ENCODE data around the gene OR10G7. TPM values are rescaled to one million over a fixed set of nuclear protein-coding genes. Genes with fewer than 3 reads are reported as not detected.
A peak's percentile ranks its signal among the peaks of the same experiment; 100 is the strongest.

Gene OR10G7
- total RNA-seq = not detected

DNA sequence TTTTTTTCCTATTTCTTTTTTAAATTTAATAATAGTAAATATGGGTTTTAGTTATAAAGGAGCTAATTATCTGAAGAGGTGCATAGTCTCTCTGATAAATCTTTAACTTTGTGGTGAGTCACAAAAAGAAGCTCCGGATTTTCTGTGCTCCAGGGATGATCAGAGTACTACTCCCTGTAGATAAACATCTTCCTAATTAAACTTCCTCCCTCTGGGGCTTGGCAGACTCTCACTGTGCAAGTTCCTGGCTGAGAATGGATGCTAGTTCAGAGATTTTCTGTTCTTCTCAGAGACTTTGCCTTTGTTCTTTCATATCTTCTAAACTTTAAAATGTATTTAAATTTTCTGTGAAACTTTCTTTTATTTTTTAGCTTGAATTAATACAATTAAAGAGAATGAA is at the start of gene OR10G7:
Gene OR10G7 (minus strand): TSS at position 72 of the 400 bp plus-strand sequence. CDS start 2,324 bp downstream, outside the sequence.
- Mint-ChIP-seq H3K9me3 (no peaks in the 10 kb centered on the region), H3K4me1 (ENCODE audit: low read depth) (no peaks in the 10 kb centered on the region), H3K36me3 (no peaks in the 10 kb centered on the region), H3K27me3 (peaks cover 1% of the 10 kb centered on the region), H3K4me3 (no peak within 1 kb of the TSS), H3K27ac (no peak within 1 kb of the TSS)
- intact Hi-C loops (cut with micrococcal nuclease) = no loop called here
- ChIA-PET CTCF (no interaction called here), POLR2A (no interaction called here)
- DNase-seq = no peak

DNA sequence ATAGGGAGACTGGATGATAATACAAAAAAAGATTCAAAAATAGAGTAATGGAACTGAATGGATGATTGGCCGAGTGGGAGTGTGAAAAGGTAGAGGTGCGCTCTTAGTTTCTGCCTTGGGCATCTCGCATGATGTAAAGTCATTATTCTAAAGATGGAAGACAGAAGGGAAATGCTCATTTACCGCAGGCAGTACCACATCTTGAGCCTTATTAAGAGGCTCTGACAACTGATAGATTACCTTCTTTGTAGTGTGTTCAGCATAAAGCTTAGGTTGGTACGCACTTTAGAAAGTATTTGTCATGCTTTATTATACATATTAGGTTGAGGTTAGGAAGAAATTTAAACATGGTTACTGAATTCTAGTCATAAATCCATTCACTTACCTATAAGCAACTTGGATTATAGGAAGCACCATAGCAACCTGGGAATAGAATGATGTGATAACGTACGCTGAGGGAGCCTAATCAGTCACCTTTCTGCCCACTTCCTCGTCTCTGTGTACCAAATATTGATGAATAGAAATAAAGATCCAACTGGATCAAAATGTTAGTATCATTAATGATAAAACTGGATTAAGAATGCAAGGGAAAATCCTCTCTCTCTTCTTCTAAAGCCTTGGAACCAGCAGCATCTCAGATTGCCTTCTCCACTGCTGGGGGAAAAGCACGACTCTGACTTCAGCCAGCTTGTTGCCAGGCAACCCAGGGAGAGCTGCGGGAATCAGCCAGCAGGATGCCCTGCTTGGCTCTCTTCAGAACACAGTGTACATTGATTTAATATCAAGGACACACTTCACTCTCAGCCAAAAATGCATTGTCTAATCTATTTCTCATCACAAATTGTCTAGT is 45.1 kb upstream of the OR10G7 start:
- intact Hi-C loops (cut with micrococcal nuclease) = no loop called here
- no peaks in the 10 kb centered on the region for H3K9me3 Mint-ChIP-seq
- no peaks in the 10 kb centered on the region for H3K36me3 Mint-ChIP-seq
- H3K4me1 Mint-ChIP-seq (ENCODE audit: low read depth) = no peaks in the 10 kb centered on the region
- no peak overlapping the region for H3K27ac Mint-ChIP-seq
- DNase-seq = no peak
- ChIA-PET CTCF (interaction anchor here (1.9 kb wide), 1 partner anchor 15 kb away, joined by 6 read pairs; no protein-coding TSS in a partner anchor), POLR2A (no interaction called here)
- H3K27me3 Mint-ChIP-seq = peaks cover 11% of the 10 kb centered on the region
- no peak overlapping the region for H3K4me3 Mint-ChIP-seq

- Mint-ChIP-seq H3K36me3 (no peaks in the 10 kb centered on the region), H3K27me3 (peaks cover 11% of the 10 kb centered on the region), H3K27ac (no peak overlapping the region), H3K4me1 (ENCODE audit: low read depth) (no peaks in the 10 kb centered on the region), H3K4me3 (no peak overlapping the region), H3K9me3 (no peaks in the 10 kb centered on the region)
- ChIA-PET POLR2A (no interaction called here), CTCF (interaction anchor here (1.9 kb wide), 1 partner anchor 14 kb away, joined by 6 read pairs; no protein-coding TSS in a partner anchor)
- no peak for DNase-seq
- intact Hi-C loops (cut with micrococcal nuclease) = no loop called here
Measured at GRCh38 chr11:124085583-124085982, 44.5 kb upstream of the OR10G7 start.

- Mint-ChIP-seq H3K36me3 (no peaks in the 10 kb centered on the region), H3K4me3 (no peak overlapping the region), H3K4me1 (ENCODE audit: low read depth) (no peaks in the 10 kb centered on the region), H3K27me3 (peaks cover 20% of the 10 kb centered on the region), H3K9me3 (no peaks in the 10 kb centered on the region), H3K27ac (no peak overlapping the region)
- ChIA-PET CTCF (interaction anchor here (1.4 to 1.7 kb wide), 2 partner anchors 11 to 13 kb away, joined by 4 to 10 read pairs; no protein-coding TSS in a partner anchor), POLR2A (no interaction called here)
- DNase-seq = no peak
- intact Hi-C loops (cut with micrococcal nuclease) = no loop called here
Measured at GRCh38 chr11:124082371-124082770, 41.2 kb upstream of the OR10G7 start.

GRCh38 chr11:124081483-124081882 is 40.4 kb upstream of the OR10G7 start:
- no peaks in the 10 kb centered on the region for H3K9me3 Mint-ChIP-seq
- no peak overlapping the region for H3K4me3 Mint-ChIP-seq
- ChIA-PET CTCF (interaction anchor here (1.4 to 1.7 kb wide), 2 partner anchors 10 to 12 kb away, joined by 4 to 10 read pairs; no protein-coding TSS in a partner anchor), POLR2A (no interaction called here)
- intact Hi-C loops (cut with micrococcal nuclease) = no loop called here
- peaks cover 3% of the 10 kb centered on the region for H3K4me1 Mint-ChIP-seq (ENCODE audit: low read depth)
- DNase-seq = no peak
- no peak overlapping the region for H3K27ac Mint-ChIP-seq
- no peaks in the 10 kb centered on the region for H3K36me3 Mint-ChIP-seq
- peaks cover 25% of the 10 kb centered on the region for H3K27me3 Mint-ChIP-seq

DNA sequence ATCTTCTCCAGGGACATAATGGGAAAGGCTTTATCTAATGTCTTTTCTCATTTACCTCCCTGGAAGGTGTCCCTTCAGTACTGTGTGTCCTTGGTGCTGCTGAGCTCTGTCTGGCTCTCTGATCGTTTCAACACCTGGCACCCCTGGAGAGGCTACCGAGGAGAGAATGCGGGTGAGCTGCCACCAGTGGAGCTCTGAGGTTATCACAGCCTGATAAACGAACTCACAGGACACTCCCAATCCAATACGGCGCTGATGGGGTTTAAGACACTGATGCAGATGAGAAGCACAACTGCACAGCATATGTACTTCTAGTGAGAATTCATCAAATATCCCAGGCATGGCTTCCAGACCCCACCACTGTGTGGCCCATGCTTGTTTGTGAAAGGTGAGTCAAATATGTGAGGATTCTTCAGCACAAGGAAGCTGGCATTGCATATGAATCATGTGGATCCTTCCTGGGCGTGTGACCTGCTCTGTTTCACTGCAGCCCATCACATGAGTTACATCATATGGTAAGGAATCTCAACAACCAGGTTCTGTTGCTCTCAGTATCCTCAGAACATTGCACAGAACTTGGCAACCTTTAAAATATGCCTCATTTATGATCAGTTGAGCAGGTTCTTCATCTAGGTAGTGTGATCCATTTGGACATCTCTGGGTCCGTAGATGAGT is 39.3 kb upstream of the OR10G7 start:
- Mint-ChIP-seq H3K4me1 (ENCODE audit: low read depth) (peaks cover 8% of the 10 kb centered on the region), H3K36me3 (no peaks in the 10 kb centered on the region), H3K4me3 (no peak overlapping the region), H3K27me3 (peaks cover 26% of the 10 kb centered on the region), H3K27ac (no peak overlapping the region), H3K9me3 (no peaks in the 10 kb centered on the region)
- intact Hi-C loops (cut with micrococcal nuclease) = no loop called here
- POLR2A ChIA-PET = no interaction called here
- DNase-seq = no peak
- CTCF ChIA-PET = interaction anchor here (1.3 to 1.5 kb wide), 2 partner anchors 9 to 12 kb away, joined by 3 to 8 read pairs; no protein-coding TSS in a partner anchor

DNA sequence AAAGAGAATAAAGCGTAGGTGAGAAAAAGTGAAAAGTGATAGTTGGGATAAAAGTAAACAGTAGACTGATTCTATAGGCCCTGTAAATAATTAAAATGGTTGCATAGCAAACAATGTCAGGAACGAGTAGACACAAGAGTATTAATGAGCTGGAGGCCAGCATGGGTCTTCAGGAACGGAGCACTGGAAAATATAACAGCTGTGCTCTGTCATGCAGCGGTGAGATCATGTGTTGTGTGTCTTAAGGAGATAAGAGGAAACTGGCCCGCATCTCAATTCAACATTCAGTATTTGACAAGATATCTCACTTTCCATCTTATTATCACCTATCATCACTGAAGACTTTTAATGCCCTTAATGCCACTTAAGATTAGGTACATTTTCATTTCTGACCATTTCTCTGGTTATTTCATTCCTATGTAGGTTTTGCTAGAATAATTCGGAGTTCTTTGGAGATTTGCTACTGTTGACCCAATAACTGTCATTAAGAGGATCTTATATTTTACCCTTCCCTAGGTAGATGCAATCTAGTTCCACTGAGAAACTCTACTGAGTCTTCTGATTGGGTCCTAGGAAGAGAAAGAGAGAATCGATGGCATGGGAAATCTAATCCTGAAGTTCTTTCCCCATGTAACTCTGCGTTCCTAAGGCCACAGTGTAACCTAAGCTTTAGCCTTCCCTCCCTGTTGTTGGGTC is 38.7 kb upstream of the OR10G7 start:
- intact Hi-C loops (cut with micrococcal nuclease) = no loop called here
- Mint-ChIP-seq H3K36me3 (no peaks in the 10 kb centered on the region), H3K4me1 (ENCODE audit: low read depth) (peaks cover 8% of the 10 kb centered on the region), H3K27me3 (peaks cover 26% of the 10 kb centered on the region), H3K4me3 (no peak overlapping the region), H3K27ac (no peak overlapping the region), H3K9me3 (no peaks in the 10 kb centered on the region)
- no peak for DNase-seq
- ChIA-PET POLR2A (no interaction called here), CTCF (interaction anchor here (1.3 to 1.5 kb wide), 2 partner anchors 8 to 11 kb away, joined by 3 to 8 read pairs; no protein-coding TSS in a partner anchor)

GRCh38 chr11:124078591-124078990 is 37.5 kb upstream of the OR10G7 start:
- no peak for DNase-seq
- intact Hi-C loops (cut with micrococcal nuclease) = no loop called here

DNA sequence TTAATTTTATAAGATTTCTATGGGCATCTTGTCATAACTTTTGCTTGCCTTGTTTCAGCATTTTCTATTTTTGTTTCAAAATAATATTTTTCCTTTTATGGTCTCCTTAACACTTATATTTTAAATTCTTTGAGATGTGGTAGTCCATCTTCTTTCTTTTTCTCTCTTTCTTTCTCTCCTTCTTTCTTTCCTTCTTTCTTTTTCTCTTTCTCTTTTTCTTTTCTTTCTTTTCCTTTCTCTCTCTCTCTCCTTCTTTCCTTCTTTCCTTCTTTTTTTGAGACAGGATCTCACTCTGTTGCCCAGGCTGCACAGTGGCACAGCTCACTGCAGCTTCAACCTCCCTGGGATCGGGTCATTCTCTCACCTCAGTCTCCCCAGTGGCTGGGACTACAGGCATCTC is 36.1 kb upstream of the OR10G7 start:
- Mint-ChIP-seq H3K27me3 (peaks cover 26% of the 10 kb centered on the region), H3K27ac (no peak overlapping the region), H3K36me3 (no peaks in the 10 kb centered on the region), H3K9me3 (no peaks in the 10 kb centered on the region), H3K4me3 (no peak overlapping the region), H3K4me1 (ENCODE audit: low read depth) (peaks cover 8% of the 10 kb centered on the region)
- DNase-seq = no peak
- POLR2A ChIA-PET = no interaction called here
- intact Hi-C loops (cut with micrococcal nuclease) = no loop called here
- CTCF ChIA-PET = interaction anchor here (0.8 to 1.2 kb wide), 2 partner anchors 117 to 118 kb away, joined by 3 read pairs; no protein-coding TSS in a partner anchor

More at GRCh38 chr11:124078591-124078990, 37.5 kb upstream of the OR10G7 start:
- H3K27me3 Mint-ChIP-seq = peaks cover 26% of the 10 kb centered on the region
- ChIA-PET POLR2A (no interaction called here), CTCF (interaction anchor here (1.2 kb wide), 1 partner anchor 116 kb away, joined by 3 read pairs; no protein-coding TSS in a partner anchor)
- H3K27ac Mint-ChIP-seq = no peak overlapping the region
- no peaks in the 10 kb centered on the region for H3K9me3 Mint-ChIP-seq
- H3K4me3 Mint-ChIP-seq = no peak overlapping the region
- peaks cover 8% of the 10 kb centered on the region for H3K4me1 Mint-ChIP-seq (ENCODE audit: low read depth)
- no peaks in the 10 kb centered on the region for H3K36me3 Mint-ChIP-seq

DNA sequence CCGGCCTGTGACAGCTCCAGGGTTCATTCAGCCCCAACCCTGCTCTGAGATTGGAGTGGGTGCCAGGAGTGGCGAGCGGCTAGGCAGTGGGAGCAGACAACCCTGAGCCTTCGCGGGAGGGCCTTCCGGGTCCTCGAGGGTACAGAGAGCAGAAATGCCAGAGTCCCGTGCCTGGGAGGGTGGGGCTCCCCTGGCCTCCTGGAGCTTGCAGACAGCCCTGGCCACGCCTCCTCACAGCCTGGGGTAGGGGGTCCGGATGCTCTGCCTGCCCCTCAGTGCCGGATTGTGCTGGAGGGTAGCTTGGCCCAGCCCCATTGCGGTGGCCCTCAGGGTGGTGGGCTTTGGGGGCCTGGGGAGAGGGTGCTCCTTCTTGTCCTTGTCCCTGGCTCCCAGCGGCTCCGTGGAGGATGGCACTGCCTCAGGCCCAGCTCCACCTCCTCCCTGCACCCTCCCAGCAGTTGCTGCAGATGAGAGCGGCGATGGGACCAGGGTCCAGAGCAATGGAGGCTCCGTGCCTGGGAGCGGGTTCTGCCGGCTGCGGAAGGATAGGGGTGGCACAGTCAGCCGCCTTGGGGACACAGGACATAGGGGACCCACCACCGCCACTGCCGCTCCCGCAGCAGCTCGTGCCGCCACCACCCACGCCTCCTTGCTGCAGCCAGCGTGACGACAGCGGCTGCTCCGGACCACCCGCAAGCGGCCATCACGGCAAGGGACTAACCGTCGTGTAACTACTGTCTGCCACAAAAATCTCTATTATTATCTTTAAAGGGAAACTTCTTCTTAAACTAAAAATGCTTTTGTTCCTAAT is 34.9 kb upstream of the OR10G7 start:
- Mint-ChIP-seq H3K9me3 (no peaks in the 10 kb centered on the region), H3K4me3 (peak overlapping the region; percentile 52), H3K27ac (no peak overlapping the region), H3K27me3 (peaks cover 25% of the 10 kb centered on the region), H3K36me3 (no peaks in the 10 kb centered on the region), H3K4me1 (ENCODE audit: low read depth) (peaks cover 11% of the 10 kb centered on the region)
- ChIA-PET POLR2A (no interaction called here), CTCF (interaction anchor here (1.4 kb wide), 1 partner anchor 119 kb away, joined by 13 read pairs; no protein-coding TSS in a partner anchor)
- intact Hi-C loops (cut with micrococcal nuclease) = no loop called here
- DNase-seq = peak; percentile 29

- H3K4me3 Mint-ChIP-seq = no peak overlapping the region
- CTCF ChIA-PET = interaction anchor here (1.4 to 1.6 kb wide), 2 partner anchors 119 to 122 kb away, joined by 5 to 13 read pairs; no protein-coding TSS in a partner anchor
- H3K9me3 Mint-ChIP-seq = no peaks in the 10 kb centered on the region
- peaks cover 12% of the 10 kb centered on the region for H3K4me1 Mint-ChIP-seq (ENCODE audit: low read depth)
- no peak for DNase-seq
- peaks cover 24% of the 10 kb centered on the region for H3K27me3 Mint-ChIP-seq
- intact Hi-C loops (cut with micrococcal nuclease) = no loop called here
- POLR2A ChIA-PET = no interaction called here
- no peak overlapping the region for H3K27ac Mint-ChIP-seq
- no peaks in the 10 kb centered on the region for H3K36me3 Mint-ChIP-seq
Measured at GRCh38 chr11:124075492-124075840, 34.3 kb upstream of the OR10G7 start.

All from activated CD4-positive, alpha-beta memory T cell treated with anti-CD3 and anti-CD28 coated beads for 36 hours (primary cell).